HG03045 (cell line): ENCODE data around the gene CAPN10.

ENCODE experiments used
- ATAC-seq: cut with Tn5 transposase; IDR thresholded peaks from one replicate; pipeline ENCODE4 v1.9.1; 2021; ENCODE audit warnings: mild to moderate bottlenecking, moderate library complexity; ENCODE audit not compliant: unreplicated experiment

Gene CAPN10

DNA sequence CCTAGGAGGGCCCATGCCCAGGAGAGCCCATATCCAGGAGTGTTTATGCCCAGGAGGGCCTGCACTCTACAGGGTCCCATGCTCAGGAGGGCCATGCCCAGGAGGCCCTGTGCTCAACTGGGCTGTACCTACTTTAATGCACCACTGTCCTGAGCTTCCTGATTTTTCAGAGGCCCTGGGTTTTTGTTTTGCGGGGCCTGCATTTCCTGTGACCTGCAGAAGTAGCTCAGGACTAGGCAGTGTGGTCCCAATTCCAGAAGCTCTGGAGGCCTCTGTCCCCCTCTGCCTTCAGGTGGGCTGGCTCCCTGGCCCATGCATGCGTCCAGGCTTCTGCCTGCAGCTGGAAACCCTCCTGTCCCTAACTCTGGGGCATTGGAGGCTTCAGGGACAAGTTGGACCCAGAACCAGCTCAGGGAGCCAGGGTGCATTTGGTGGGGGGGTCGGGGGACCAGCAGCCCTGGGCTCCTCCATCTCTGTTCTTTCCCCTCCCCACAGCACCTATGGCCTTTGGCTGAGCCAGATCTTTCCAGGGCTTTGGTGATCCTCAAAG is 49.5 kb downstream of the CAPN10 start:
- no peak for ATAC-seq

- no peak for ATAC-seq
Observed at GRCh38 chr2:240636563-240637115, 50.1 kb downstream of the CAPN10 start.

- ATAC-seq, result no peak
Observed at GRCh38 chr2:240637116-240637900, 50.8 kb downstream of the CAPN10 start.

- no peak for ATAC-seq
Observed at GRCh38 chr2:240637901-240638345, 51.4 kb downstream of the CAPN10 start.

DNA sequence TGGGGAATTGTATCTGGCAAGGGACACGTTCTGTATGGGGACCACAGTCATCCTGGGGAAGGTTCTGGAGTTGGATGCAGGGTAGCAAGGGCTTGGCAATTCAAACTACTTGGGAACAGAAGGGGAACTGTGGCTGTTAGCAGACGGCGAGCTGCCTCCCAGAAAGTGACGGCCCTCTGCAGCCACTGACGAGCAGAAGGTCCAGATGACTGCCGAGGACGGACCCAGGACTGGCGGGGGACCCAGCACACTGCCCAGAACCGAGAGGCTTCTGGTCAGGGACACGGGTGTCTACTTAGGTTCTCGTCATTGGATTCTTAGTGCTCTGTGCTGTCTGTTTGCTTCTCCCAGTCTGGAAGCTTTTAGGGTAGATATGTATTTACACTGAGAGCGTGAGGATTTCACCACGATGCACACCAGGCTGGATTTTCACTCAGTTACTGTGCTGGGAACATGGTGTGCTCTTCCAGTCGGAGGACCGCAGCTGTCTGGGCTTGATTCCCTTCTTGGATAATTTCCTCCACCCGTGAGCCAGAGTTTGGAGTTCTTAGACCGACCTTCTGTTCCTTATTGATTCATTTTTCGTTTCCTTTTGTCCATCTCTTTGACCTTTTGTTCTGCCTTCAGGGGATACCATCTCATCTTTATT is 52.1 kb downstream of the CAPN10 start:
- no peak for ATAC-seq

DNA sequence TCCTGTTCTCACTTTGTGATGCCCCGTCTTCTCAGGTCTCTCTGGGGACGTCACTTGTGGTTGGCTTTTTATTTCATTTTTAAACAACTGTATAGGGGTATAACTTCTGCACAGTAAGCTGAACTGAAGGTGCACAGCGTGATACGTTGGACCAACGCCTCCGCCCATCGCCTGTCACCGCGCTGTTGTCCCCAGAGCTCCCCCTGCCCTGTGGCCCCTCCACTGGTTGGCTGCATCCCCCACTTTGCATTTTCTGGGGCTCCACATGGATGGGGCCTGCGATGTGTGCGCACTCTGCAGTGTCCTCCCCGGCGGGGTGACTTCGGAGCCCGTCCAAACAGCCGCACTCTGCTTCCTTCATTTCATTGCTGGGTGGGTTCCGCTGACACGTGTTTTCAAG is 53.0 kb downstream of the CAPN10 start:
- ATAC-seq, result no peak

DNA sequence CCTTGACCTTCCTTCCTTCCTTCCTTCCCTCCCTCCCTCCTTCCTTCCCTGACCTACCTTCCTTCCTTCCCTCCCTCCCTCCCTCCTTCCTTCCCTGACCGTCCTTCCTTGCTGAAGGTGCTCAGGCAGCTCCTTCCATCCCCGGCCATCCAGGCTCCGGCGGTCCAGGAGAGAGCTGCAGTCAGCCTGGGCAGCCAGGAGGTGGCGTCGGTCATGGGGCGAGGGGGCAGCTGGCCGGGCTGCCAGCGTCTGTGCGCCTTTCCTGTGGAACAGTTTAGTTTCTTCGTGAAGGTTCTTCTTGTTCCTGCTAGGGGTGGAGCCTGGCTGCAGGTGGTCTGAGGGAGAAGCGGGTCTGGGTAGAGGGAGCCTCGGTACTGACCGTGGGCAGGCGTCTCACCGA is 54.4 kb downstream of the CAPN10 start:
- ATAC-seq, result no peak

GRCh38 chr2:240642061-240642805 is 55.7 kb downstream of the CAPN10 start:
- ATAC-seq, result no peak

DNA sequence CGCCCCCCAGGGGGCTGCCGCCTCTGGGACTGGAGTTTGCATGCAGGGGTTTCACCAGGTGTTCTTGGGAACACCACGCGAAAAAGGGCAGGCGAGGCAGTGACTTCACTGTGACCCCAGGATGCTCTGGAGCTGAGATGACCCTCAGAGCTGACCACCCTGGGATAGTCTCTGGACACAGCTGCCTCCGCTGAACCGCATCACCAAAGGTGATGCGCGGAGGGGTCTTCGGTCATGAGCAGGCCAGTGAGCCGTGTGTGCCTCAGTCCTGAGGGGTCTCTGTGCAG is 56.2 kb downstream of the CAPN10 start:
- ATAC-seq, result no peak

- ATAC-seq, result no peak
Observed at GRCh38 chr2:240643093-240643810, 56.7 kb downstream of the CAPN10 start.

GRCh38 chr2:240643811-240644150 is 57.2 kb downstream of the CAPN10 start:
- no peak for ATAC-seq

DNA sequence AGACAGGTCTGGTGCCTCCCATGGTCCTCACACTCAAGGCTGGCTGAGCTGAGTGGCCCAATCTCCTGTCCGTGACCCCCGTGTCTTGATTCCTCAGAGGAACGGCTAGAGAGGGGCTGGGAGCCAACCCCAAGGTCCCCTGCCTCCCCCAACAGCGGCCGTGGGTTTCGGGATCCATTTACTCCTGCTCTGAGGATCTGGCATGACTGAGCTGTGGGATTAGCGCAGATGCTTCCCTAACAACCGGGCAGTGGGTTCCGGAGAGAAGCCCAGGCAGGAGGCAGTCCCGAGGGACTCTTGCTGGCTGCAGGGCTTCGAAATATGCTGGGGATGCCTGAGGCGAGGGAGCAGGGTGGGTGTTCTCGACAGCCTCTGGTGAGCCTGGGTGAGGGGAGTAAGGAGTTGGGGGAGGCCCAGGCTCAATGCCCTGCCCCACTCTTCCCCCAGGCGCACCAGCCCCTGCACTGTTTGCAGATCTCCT is 57.7 kb downstream of the CAPN10 start:
- no peak for ATAC-seq

- ATAC-seq, result no peak
Observed at GRCh38 chr2:240644859-240645301, 58.3 kb downstream of the CAPN10 start.

DNA sequence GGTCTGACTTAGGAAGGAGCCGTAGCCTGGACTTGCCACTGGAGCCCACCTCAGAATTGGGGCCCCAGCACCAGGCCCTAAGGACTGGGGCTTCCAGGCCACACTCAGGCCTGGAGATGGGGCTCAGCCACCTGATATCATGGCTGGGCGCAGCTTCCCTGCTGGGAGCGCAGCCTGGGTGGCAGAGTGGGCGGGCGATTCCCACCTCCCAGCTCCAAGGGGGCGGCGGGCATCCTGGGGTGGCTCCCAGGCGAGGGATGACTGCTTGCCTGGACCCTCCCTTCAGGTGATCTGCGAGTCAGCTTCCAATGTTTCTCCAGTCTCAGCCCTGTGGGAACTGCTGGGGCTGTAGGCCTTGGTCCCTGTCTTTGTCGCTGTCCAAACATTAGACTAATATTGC is 58.8 kb downstream of the CAPN10 start:
- no peak for ATAC-seq

GRCh38 chr2:240645801-240646175 is 59.3 kb downstream of the CAPN10 start:
- no peak for ATAC-seq

- no peak for ATAC-seq
Observed at GRCh38 chr2:240646176-240646899, 59.8 kb downstream of the CAPN10 start.

DNA sequence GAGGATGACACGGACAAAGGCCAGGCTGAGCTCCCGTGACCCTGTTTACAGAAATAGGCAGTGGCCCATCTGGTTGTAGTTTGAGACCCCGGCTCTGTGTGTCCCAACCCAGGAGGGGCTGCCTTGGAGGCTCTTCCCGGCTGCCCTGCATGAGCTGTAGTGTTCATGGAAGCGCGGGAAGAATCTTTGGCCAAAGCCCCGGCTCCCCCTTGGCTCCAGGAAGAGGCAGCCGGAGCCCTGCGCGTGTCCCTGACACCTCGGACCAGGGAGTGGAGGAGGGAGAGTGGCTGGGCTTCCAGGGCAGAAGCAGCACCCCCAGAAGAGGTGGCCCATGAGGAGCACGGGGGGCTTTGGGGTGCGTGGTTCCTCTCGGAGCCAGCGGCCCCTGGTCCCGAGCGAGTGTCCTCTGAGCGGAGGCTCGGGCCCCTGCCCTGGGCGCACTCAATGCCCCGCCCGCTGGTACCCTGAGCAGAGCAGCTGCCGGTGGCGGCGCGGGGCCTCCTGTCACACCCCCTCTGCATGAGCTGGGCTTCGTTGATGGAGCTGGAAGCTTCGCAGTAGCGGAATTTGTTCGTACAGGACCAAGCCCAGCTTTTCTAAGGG is 60.5 kb downstream of the CAPN10 start:
- ATAC-seq, result no peak

GRCh38 chr2:240647503-240648154 is 61.1 kb downstream of the CAPN10 start:
- ATAC-seq, result no peak

DNA sequence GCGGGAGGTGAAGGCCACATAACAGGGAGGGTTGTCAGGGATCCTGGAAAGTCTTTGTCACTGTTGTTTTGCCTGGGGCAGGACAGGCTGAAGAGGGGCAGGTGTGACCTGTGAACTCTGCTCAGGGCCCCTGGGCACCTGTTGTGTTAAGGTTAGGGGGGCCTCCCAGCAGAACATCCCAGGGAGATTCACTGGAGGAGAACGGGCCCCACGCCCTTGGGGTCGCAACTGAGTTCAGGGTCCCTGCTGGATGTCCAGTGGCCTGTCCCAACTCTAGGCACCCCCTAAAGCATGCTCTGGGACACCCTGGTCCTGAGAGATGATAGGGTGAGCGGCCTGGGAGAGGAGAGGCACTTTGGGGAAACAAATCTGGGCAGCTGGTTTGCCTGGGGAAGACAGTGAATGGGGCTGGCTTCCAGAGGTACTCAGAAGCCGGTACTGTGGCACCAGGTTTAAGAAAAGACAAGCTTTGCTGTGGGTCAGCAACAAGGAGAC is 61.7 kb downstream of the CAPN10 start:
- no peak for ATAC-seq
